ENCODE results near the gene QRFP. TPM values are rescaled to one million over a fixed set of nuclear protein-coding genes. Genes with fewer than 3 reads are reported as not detected.

The QRFP gene
- total and polyA plus RNA-seq, 2 donors (not counting 1 experiment from before 2014, with no cell fraction given), result not detected

DNA sequence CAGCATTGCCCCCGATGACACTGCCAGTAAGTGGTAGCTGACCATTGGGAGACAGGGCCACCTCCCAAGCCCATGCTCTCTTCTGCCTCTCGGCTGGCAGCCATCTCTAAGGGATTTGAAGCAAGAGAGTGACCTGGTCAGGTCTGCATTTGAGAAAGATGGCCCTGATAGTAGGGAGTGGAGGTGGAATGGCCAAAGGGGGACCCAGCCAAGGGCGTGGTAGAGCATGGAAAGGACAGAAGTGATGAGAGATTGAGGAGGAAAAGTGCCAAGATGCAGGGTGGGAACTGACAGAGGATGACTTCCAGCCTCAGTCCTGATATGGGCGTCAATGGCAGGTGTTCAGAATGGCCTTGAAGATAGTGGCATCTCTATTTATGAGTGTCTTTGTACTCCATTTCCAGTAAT lies 52.6 kb downstream of the QRFP start:
- no peak overlapping the region for H2AFZ ChIP-seq (ENCODE audit: low read length)
- H3K27ac ChIP-seq (ENCODE audit: insufficient read depth, low read length), result peak overlapping the region; percentile 99
- peaks cover 71% of the 10 kb centered on the region for H3K79me2 ChIP-seq (ENCODE audit: control insufficient read depth, insufficient read depth, low read length)
- no peaks in the 10 kb centered on the region for H3K9me3 ChIP-seq (ENCODE audit: control insufficient read depth, insufficient read depth, low read depth, low read length)
- H3K27me3 ChIP-seq (ENCODE audit: control insufficient read depth, insufficient read depth, low read length), result no peaks in the 10 kb centered on the region
- H3K4me2 ChIP-seq (ENCODE audit: extremely low read depth, insufficient read depth, low read length), result no peak overlapping the region
- TF ChIP-seq, protein P1, sequence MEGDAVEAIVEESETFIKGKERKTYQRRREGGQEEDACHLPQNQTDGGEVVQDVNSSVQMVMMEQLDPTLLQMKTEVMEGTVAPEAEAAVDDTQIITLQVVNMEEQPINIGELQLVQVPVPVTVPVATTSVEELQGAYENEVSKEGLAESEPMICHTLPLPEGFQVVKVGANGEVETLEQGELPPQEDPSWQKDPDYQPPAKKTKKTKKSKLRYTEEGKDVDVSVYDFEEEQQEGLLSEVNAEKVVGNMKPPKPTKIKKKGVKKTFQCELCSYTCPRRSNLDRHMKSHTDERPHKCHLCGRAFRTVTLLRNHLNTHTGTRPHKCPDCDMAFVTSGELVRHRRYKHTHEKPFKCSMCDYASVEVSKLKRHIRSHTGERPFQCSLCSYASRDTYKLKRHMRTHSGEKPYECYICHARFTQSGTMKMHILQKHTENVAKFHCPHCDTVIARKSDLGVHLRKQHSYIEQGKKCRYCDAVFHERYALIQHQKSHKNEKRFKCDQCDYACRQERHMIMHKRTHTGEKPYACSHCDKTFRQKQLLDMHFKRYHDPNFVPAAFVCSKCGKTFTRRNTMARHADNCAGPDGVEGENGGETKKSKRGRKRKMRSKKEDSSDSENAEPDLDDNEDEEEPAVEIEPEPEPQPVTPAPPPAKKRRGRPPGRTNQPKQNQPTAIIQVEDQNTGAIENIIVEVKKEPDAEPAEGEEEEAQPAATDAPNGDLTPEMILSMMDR (conservative IDR thresholded peaks at IDR 0.05 in 1 of 2, IDR thresholded peaks at IDR 0.05 in 1 of 2; ENCODE audit: low read depth in 1 of 2, low read length in 2 of 2), result no peak
- TF ChIP-seq EZH2 (IDR thresholded peaks at IDR 0.05; ENCODE audit: low read length, missing control alignments), result no peak
- H3K4me3 ChIP-seq (replicated peaks in 1 of 4; ENCODE audit: control extremely low read depth in 1 of 4, insufficient read depth in 1 of 4, low read depth in 3 of 4, low read length in 4 of 4), result no peak overlapping the region
- no peak for DNase-seq (ENCODE audit: low read depth in 2 of 2)
- H3K9ac ChIP-seq (ENCODE audit: insufficient read depth, low read length), result no peak overlapping the region
- peaks cover 53% of the 10 kb centered on the region for H3K4me1 ChIP-seq (ENCODE audit: control insufficient read depth, extremely low read depth, insufficient read depth, low read length)
- H4K20me1 ChIP-seq (ENCODE audit: control insufficient read depth, extremely low read depth, insufficient read depth, low read length), result no peaks in the 10 kb centered on the region
- no peaks in the 10 kb centered on the region for H3K36me3 ChIP-seq (ENCODE audit: control insufficient read depth, insufficient read depth, low read length)

GRCh38 chr9:130843049-130843908 lies 53.3 kb downstream of the QRFP start:
- no peaks in the 10 kb centered on the region for H3K9me3 ChIP-seq (ENCODE audit: control insufficient read depth, insufficient read depth, low read depth, low read length)
- no peak overlapping the region for H3K4me3 ChIP-seq (replicated peaks in 1 of 4; ENCODE audit: control extremely low read depth in 1 of 4, insufficient read depth in 1 of 4, low read depth in 3 of 4, low read length in 4 of 4)
- no peak overlapping the region for H3K9ac ChIP-seq (ENCODE audit: insufficient read depth, low read length)
- no peak for DNase-seq (ENCODE audit: low read depth in 2 of 2)
- TF ChIP-seq EZH2 (IDR thresholded peaks at IDR 0.05; ENCODE audit: low read length, missing control alignments), result no peak
- TF ChIP-seq, protein P1 (conservative IDR thresholded peaks at IDR 0.05 in 1 of 2, IDR thresholded peaks at IDR 0.05 in 1 of 2; ENCODE audit: low read depth in 1 of 2, low read length in 2 of 2), result no peak
- H3K79me2 ChIP-seq (ENCODE audit: control insufficient read depth, insufficient read depth, low read length), result peaks cover 73% of the 10 kb centered on the region
- H2AFZ ChIP-seq (ENCODE audit: low read length), result no peak overlapping the region
- H3K27ac ChIP-seq (ENCODE audit: insufficient read depth, low read length), result peak overlapping the region; percentile 99
- no peaks in the 10 kb centered on the region for H4K20me1 ChIP-seq (ENCODE audit: control insufficient read depth, extremely low read depth, insufficient read depth, low read length)
- H3K4me2 ChIP-seq (ENCODE audit: extremely low read depth, insufficient read depth, low read length), result no peak overlapping the region
- peaks cover 50% of the 10 kb centered on the region for H3K4me1 ChIP-seq (ENCODE audit: control insufficient read depth, extremely low read depth, insufficient read depth, low read length)
- no peaks in the 10 kb centered on the region for H3K27me3 ChIP-seq (ENCODE audit: control insufficient read depth, insufficient read depth, low read length)
- H3K36me3 ChIP-seq (ENCODE audit: control insufficient read depth, insufficient read depth, low read length), result no peaks in the 10 kb centered on the region

Other genes starting within 250 kb of the QRFP start
- not detected in 2 replicates for gene PRDM12, start 232.2 kb downstream of the QRFP start, total RNA-seq
- 0.02 TPM in 1 of 2 replicates, not detected in the other for gene PRDM12, start 232.2 kb downstream of the QRFP start, polyA plus RNA-seq
- 22.0 and 27.7 TPM in 2 replicates for gene EXOSC2, start 203.0 kb downstream of the QRFP start, total RNA-seq
- gene EXOSC2, start 203.0 kb downstream of the QRFP start, polyA plus RNA-seq, result 29.6 and 46.1 TPM in 2 replicates
- gene ABL1, start 61.6 kb downstream of the QRFP start, total RNA-seq, result 47.8 and 65.4 TPM in 2 replicates
- gene ABL1, start 61.6 kb downstream of the QRFP start, polyA plus RNA-seq, result 44.3 and 46.6 TPM in 2 replicates
- gene FIBCD1, start 42.4 kb upstream of the QRFP start, total RNA-seq, result 7.3 and 9.8 TPM in 2 replicates
- 7.2 and 28.0 TPM in 2 replicates for gene FIBCD1, start 42.4 kb upstream of the QRFP start, polyA plus RNA-seq
- gene LAMC3, start 112.4 kb upstream of the QRFP start, total RNA-seq, result under 0.01 and 0.17 TPM in 2 replicates
- gene LAMC3, start 112.4 kb upstream of the QRFP start, polyA plus RNA-seq, result 0.02 and 1.4 TPM in 2 replicates
- 0.51 and 3.3 TPM in 2 replicates for gene AIF1L, start 199.7 kb upstream of the QRFP start, total RNA-seq
- gene AIF1L, start 199.7 kb upstream of the QRFP start, polyA plus RNA-seq, result 1.8 and 2.3 TPM in 2 replicates
- 8.7 and 12.2 TPM in 2 replicates for gene NUP214, start 228.8 kb upstream of the QRFP start, total RNA-seq
- gene NUP214, start 228.8 kb upstream of the QRFP start, polyA plus RNA-seq, result 5.0 and 6.8 TPM in 2 replicates

Measured in fibroblast of lung (primary cell).